Right lobe of liver (tissue), 4 donors: ENCODE results near the gene UBQLN3.

Source experiments
- POLR2A ChIP-seq: fragments of 450-650 bp; IDR thresholded peaks from one replicate; pipeline ENCODE4 v1.6.1; 2017; ENCODE audit warnings: antibody characterized with exemption, mild to moderate bottlenecking
- TF ChIP-seq, protein P1 (sequence below), 4 donors: fragments of 200-600 bp in 3 of 4; fragments of 450-650 bp in 1 of 4; IDR thresholded peaks; one replicate each; pipeline versions ENCODE4 v1.5.1 to v1.8.0; 2016 to 2022; ENCODE audit warnings: antibody characterized with exemption in 4 of 4, mild to moderate bottlenecking in 2 of 4
- donor health status: DM: no; HTN: no; CAD: no.
- donor health status: DM: no; HTN: no; CAD: no.
- donor health status: DM: no; HTN: yes; CAD: no.

DNA sequence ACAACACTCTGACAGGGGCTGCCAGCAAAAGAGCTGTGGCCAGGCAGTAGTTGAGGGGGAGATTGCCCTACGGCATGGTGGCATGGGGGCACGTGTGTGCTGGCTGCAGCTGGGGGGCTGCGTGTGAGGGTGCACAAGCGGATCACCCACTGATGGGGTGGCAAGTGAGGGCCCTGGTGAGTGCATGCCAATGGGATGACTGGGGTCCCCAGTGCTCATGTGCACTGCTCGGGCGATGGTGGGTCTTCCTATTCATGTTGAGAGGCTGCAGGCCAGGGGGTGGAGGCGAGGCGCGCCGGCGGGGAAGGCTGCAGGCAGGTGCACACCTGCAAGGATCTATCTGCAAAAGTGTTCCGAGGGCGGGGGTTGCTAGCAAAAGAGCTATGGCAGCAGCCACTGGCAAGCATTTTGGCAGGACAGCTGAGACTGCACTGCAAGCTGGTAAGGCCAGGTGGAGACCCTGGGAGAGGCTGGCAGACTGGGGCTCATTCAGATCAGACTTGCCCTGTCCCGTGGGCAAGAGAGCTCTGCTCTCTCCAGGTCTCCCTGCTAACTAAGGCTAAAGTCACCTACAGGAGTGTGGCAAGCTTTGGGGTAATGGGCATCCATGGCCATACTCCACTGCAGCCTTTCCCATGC, 48.7 kb downstream of the UBQLN3 start:
- TF ChIP-seq, protein P1, sequence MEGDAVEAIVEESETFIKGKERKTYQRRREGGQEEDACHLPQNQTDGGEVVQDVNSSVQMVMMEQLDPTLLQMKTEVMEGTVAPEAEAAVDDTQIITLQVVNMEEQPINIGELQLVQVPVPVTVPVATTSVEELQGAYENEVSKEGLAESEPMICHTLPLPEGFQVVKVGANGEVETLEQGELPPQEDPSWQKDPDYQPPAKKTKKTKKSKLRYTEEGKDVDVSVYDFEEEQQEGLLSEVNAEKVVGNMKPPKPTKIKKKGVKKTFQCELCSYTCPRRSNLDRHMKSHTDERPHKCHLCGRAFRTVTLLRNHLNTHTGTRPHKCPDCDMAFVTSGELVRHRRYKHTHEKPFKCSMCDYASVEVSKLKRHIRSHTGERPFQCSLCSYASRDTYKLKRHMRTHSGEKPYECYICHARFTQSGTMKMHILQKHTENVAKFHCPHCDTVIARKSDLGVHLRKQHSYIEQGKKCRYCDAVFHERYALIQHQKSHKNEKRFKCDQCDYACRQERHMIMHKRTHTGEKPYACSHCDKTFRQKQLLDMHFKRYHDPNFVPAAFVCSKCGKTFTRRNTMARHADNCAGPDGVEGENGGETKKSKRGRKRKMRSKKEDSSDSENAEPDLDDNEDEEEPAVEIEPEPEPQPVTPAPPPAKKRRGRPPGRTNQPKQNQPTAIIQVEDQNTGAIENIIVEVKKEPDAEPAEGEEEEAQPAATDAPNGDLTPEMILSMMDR (IDR thresholded peaks at IDR 0.05) = no peak
- TF ChIP-seq POLR2A = no peak
